NCI-H1048 (cell line): ENCODE results near the gene IFI27.

Experiments used
- DNase-seq: peaks from one replicate; lab custom pipeline; 2025; lab: John Stamatoyannopoulos, UW

Gene IFI27

DNA sequence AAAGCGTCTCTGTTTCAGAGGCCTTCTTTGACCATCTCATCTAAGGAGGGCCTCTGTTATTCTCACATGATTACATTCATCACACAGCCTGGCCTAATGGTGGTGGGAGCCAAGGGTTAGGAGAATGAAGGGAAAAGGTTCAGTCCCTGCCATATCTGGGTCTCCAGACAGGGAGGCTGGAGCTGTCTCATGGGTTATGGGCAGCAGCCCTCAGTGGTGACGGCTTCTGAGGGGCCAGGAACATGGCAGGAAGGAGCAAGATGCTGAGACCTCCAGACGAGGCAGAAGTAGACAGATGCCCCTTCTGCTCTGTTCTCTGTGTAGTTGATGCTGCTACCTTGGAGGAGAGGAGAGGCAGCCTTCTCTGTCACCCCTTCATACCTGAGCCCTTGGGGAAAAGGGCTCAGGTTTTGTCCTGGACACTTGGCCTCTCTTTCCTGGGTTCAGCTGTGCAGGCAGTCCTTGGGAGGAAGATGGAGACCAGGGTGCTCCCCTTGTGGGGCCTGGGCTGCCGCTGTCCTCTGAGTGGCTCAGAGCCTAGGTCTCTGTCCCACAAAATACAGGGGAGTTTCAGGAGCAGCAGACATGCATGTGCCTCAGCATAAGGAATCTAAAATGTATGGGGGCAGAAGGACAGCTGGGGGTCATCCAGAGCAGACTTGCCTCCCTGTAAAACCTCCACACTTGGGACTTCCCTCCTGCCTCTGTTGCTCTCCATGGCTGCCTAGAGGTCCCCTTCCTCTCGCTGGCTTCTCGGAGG lies 15.3 kb downstream of the IFI27 start:
- no peak for DNase-seq

DNA sequence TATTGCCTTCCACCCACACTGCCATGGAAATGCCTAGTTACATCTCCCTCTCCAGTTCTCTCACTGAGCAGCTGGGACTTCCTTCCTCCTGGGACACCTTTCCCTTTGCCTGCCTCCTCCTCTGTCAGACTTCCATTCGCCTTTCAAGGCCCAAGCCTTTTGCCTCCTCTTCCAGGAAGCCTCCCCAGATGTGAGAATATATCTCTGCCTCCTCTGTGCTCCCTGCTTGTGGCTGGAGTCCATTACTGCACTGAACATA lies 15.8 kb downstream of the IFI27 start:
- no peak for DNase-seq

DNA sequence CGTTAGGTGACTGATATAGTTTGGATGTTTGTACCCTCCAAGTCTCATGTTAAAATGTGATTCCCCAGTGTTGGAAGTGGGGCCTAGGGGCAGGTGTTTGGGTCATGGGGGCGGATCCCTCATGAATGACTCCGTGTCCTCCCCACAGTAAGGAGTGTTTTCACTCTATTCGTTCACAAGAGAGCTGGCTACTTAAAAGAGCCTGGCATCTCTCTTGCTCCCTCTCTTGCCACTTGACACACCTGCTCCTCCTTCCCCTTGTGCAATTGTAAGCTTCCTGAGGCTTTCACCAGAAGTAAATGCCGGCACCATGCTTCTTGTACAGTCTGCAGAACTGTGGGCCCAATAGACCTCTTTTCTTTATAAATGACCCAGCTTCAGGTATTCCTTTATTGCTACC lies 16.3 kb downstream of the IFI27 start:
- no peak for DNase-seq

DNA sequence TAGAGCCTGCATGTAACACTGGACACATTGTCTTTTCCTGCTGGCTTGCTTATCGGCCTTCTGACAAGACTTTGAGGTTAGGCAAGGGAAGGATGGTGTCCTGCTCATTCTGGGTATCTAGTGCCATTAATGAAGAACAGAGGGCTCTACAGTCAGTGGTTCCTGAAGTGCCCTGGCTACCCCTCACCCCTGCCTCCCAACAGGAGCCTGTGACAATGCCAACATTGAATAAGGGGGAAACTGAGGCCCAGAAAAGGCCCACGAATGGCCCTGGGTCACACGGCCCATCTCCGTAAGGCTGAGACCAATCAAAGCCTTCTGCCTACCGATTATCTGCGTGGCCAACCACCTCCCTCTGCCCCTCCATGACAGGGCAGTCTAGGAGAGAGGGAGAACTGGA lies 16.8 kb downstream of the IFI27 start:
- DNase-seq = no peak

DNA sequence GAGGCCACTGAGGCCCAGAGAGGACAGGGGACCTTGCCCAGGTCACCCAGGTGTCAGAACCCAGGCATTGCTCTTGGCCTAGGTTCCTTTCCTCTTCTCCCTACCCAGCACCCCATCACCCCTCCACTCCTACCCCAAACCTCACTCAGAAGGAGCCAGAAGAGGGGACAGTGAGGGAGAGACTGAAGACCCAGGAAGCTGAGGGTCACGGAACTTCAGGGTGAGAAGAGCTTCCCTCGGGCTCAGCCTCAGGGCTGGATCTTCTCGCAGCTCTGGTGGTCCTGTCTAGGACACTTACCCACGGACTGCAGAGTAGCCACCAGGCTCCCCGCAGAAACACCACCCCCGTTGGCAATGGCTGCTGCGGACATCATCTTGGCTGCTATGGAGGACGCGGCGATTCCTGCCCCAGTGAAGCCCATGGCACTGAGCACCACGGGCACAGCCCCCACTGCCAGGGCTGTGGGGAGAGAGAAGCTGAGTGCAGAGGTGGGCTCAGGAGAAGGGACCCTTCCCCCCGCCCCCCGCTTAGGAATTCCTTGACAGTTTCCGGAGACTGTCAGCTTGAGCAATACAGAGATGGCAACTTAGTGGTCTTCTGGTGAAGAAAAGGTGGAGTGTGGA lies 17.8 kb downstream of the IFI27 start:
- no peak for DNase-seq

DNA sequence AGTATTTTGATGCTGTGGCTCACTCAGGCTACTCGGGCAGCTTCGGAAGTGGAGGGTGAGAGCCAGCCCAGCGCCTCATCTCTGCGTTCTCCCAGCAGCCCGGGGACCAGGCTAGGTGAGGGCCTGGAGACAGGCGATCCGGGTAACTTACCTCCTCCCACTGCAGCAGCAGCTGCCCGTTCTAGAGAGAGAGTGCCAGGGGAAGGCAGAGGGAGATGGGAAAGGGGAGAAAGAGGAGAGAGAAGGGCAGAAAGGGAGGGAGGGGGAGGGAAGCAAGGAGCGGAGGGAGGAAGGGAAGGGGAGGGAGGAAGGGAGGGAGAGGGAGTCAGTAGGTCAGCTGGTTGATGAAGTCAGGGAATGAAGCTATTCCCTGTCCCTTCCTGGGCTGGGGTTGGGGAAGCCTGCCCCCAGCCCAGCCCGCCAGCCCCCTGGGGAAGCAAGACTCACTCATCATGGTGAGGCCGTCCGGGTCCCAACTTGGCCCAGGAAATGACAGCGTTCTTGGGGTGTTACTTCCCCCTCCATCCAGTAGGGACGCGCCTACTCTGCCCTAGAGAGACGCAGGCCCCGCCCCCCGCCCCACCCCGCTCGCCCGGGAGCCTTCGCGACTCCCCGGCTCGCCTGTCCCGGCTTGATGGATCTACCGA lies 18.7 kb downstream of the IFI27 start, which contains the start of gene IFI27L2:
Gene IFI27L2 (minus strand): TSS at position 494 of the 647 bp plus-strand sequence. CDS start 40 bp downstream, at position 454.
- DNase-seq = peak; percentile 59

DNA sequence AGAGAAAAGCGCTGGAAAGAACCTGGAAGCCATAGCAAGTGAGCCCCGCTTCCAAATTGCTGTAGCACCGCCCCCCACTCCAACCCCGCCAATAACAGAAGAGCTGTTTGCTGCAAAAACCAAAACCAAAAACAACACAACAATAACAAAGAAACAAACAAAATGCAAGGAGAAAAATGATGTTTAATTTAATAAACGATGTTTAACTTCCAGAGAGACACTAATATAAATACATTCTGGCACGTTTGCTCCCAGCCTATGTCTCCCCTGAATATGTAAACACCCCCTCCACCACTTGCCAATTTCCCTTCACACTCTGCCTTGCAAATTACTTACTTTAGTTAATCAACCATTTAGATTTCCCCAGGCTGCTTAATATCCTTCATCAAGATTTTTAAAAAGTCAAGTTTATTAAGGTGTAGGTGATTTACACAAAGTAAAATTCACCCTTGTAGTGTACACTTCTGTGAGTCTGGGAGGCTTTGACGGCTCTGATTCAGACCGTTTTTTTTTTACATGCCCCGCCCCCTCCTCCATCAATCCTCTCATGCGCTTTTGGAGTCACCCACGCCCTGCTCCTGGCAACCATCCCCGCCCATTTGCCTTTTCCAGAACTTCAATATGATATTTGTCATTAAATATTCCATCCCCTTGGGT lies 19.4 kb downstream of the IFI27 start:
- peak; percentile 42 for DNase-seq

DNA sequence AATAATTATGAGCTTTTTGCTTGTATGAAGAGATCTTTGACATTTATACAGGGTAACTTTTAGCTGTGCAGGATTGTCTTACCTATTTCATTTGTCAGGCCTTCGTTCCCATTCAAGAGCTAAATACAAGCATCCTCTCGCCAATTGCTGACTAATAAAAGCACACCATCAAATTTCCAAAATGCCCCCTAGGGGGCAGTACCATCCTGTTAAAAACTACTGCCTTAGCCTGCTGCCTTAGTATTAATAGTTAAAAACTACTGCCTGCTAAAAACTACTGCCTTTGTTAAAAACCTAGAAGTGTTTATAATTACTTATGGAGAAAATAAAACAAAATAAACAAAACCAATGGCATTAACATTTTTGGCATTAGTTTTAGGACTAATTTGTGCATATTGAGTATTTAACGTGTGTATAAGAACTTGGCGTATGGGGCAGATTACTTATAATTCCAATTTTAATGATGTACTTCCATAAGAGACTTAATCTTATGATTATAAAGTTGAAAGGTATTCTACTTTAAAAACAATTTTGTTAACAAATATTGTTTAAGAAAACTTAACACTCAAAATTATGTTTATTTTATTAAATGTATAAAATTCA lies 21.9 kb downstream of the IFI27 start:
- DNase-seq = no peak

DNA sequence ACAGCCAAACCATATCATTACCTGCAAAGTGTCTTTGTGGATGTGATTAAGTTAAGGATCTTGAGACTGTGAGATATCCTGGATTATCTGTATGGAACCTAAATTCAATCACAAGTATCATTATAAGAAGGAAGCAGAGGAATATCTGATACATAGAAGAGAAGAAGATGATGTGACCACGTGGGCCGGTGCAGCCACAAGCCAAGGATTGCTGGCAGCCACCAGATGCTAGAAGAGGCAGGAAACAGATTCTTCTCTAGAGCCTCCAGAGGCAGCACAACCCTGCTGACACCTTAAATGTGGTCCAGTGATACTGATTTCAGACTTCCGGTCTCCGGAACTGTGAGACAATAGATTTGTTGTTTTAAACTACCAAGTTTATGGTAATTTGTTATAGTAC lies 24.9 kb downstream of the IFI27 start:
- DNase-seq = no peak

DNA sequence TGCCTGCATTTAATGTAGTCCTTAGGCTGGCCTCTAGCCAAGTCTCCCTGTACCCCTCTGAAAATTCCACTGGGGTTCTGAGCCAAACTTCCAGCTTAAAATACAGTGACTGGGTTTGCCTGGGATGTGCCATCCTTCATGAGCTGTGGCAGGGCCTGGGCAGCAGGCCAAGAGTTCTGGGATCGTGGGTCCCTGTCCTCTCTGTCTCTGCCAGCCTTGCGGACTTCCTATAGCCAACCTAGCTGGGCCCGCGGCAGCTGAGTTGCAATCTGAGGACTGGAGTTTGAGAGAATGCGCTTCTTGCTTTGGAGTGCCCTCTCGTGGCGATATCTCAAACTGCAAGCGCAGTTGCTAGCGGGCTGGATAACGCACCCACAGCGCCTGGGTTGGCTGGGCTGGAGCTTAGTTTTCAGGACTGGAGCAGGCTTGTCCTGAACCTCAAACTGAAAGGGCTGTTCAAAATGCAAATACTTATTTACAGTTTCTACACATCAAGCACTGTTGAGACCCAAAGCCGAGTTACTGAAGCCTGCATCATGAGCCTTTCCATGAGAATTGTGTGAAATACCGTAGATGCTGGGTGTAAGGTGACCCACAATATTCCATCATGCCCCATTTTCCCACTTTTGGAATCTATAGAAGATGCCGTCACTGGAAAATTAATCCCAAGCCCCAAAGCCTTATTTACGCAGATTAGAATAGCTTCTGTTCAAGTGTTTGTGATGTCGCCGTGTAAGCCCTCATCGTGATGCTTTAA lies 26.2 kb downstream of the IFI27 start:
- peak; percentile 49 for DNase-seq

DNA sequence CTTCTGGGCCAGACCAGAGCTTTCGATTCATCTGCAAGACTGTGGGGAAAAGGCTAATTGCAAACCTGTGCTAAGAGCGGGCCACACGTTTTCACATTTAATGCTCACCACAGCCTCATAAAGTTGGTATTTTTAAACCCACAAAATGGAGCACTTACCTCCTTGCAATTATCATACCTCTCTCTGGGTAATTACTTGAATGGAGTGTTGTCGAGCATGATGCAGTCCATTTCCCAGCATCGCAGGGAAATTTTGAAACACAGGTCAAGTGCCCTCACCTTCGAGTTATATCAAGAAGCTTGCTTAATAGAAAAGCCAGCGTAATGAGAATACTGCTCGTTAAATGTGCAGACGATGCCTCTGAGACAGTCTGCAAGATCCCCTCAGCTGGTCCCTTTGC lies 27.7 kb downstream of the IFI27 start:
- no peak for DNase-seq

DNA sequence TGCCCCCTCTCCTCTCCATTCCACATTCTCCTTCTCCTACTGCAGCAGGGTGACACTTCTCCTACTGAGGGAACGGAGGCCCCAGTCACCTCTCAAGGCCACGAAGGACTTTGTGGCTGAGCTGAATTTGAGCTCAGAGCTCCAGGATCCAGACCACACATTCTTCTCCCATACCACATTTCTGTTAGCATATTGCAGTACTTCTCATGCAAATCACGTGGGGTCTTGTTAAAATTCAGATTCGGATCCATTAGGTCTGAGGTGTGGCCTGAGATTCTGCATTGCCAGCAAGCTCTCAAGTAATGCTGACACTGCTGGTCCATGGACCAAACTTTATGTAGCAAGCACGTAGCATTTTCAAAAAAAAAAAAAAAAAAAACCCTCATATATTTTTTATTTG lies 28.5 kb downstream of the IFI27 start:
- DNase-seq = no peak

DNA sequence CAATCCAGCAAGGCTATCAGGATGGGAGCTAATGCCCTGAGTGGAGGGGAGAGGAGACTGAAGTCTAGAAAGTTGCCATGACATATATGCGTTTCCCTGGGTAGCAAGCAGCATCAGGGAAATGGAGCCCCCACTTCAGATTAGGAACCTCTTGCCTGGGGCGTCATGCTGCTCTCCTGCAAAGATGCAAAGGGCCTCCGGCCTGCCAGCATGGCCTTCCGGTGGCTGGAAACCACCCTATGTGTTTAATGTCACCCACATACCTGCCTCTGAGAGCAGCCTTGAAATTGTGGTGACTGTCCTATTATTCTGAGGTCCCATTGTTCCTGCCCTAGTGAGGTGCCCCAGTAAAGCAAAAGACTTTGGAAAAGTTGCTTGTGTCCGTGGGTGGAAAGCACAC lies 28.9 kb downstream of the IFI27 start:
- no peak for DNase-seq

DNA sequence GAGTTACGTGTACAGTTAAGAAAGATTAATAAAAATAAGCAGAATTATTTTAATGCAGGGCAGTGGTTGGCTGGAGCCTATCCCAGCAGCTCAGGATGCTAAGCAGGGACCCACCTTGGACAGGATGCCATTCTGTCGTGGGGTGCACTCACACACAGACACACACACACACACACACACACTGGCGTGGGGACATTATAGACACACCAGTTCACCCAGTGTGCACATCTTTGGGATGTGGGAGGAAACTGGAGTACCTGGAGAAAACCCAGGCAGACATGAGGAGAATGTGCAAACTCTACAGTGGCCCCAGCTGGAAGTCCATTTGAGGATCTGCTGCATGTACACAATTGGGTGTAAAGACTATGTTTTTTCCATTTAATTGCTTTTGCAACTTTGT lies 31.7 kb downstream of the IFI27 start:
- DNase-seq = no peak

DNA sequence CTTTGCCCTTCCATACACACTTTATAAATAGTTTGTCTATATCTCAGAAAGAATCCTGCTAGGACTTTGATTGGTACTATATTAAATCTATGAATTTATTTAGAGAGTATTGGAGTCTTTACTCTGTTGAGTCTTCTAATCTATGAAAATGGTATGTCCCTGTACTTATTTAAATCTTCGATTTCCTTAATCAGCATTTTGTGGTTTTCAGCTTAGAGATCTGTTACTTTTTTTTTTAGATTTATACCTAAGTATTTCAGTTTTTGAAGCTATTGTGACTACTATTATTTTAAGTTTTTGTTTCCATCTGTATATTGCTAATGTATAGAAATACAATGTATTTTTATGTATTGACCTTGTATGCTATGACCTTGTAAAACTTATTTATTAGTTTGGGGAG lies 32.3 kb downstream of the IFI27 start:
- no peak for DNase-seq

DNA sequence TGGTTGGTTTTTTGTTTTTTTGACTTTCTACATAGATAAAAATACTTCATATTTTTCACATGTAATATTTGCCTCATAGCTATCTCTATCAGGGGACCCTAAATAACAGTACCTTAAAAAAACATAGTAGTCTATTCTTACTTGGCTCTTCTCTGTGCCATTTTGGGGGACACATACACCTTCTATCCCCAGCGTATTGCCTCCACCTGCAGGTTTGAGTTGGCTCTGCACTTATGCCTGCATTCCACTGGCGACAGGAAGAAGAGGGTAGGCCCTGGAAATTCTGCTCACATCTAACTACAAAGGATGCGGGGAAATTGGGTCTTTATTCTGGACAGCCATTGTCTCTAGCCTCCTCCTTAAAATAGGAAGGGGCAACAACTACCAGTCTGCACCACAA lies 32.7 kb downstream of the IFI27 start:
- DNase-seq = no peak

DNA sequence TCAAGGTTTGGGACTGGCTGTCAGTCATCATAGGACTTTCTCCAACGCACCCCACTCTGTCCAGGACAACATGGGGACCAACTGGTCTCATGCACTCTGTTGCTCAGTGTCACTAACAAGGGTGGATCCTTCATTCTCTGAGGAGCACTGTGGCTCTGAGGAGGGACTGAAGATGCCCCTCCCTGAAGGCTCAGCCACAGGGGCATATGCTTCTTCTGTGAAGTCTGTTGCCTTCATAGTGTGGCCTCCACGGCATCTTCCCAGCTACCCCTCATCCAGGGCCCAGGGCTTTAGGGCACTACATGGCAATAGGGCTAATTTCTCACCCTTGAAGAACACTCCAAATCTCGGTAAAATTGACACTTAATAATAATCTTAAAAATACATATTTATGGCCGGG lies 33.2 kb downstream of the IFI27 start:
- DNase-seq = no peak

DNA sequence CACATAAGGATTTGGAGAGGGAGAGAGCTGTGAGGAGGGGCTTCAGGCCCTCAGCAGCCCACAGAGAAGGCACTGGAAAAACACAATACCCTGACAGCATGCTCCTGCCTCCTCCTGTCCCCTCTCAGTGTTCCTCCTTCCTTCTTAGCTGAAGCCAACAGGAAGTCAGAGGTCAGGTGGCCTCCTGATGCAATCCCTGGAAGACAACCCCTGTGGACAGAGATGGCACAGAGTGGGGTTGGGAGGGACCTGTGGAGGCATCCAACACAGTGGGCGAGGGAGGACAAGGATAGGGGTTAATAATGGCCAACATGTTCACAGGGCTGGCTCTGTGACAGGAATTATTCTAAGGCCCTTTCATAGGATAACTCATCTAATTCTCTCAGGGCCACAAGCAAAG lies 34.2 kb downstream of the IFI27 start:
- DNase-seq = no peak

DNA sequence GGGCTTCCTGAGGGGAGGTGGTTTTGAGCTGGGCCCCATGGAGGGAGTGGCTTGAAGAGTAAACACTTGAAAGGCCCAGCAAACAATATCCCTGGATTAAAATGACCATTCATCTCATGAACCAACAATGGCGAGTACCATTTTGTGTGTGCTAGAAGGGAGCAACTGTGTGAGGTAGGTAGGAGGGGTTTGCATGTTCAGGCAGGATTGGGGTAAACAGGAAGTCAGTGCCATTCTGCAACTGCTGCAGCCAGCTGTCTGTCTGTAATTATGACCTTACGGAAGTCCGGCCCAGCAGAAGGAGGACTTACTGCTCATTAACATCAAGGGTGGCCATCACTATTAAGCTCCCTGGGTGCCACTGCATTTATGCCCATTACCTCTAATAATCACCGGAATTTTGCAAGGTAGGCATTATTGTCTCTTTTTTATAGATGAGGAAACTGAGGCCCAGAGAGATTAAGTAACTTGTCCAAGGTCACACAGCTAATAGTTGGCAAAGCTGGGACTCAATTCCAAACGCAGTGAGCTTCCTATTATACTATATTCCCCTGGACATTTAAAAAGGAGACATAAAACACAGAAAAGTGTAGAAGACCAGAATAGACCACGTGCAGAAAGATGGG lies 35.5 kb downstream of the IFI27 start:
- no peak for DNase-seq

DNA sequence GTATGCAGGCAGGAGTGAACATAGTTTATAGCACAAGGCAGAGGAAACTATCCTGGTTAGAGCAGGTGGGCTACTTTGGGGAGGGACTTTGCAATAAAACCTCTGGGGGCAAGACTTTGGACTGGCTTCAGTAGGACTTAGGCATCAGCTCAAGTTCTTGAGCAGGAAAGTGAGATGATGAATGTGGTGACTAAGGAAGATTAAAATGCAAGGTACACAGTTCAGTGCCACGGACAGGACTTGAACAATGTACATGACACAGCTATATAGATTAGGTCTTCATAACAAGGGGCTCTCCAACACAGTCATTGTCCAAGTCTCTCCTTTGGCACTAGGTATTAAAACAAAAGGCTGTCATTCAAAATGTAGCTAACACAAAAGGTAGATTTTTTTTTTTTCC lies 42.1 kb downstream of the IFI27 start:
- no peak for DNase-seq

DNA sequence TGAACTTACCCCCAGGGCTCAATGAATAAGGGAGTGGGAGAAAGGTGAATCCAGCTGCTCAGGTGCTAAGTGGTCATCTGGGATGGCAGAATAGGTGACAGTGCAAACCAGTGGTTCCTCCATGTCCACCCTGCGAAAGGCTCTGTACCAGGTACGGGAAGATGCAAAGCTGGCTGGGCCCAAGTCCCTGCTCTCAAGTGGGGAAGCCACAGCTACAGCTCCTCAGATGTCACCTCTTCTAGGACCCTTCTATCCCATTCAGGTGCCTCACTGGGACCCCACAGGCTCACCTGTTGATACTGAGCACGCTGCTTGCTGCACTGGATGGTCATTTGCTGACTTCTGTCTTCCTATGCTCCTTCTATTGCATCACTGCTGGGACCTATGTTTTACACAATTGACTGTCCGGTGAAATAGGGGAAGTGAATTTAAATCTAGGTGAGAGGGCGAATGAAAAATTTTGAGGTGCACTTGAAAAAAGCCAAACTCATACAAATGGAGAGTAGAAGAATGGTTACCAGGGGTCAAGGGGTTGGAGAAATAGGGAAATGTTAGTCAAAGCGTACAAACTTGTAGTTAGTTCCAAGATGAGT lies 43.3 kb downstream of the IFI27 start:
- DNase-seq = no peak
